GM19452 (cell line): ENCODE results near the gene HJURP.

Source experiments
- ATAC-seq: cut with Tn5 transposase; IDR thresholded peaks from one replicate; pipeline ENCODE4 v1.9.1; 2021; ENCODE audit not compliant: unreplicated experiment

Gene HJURP

DNA sequence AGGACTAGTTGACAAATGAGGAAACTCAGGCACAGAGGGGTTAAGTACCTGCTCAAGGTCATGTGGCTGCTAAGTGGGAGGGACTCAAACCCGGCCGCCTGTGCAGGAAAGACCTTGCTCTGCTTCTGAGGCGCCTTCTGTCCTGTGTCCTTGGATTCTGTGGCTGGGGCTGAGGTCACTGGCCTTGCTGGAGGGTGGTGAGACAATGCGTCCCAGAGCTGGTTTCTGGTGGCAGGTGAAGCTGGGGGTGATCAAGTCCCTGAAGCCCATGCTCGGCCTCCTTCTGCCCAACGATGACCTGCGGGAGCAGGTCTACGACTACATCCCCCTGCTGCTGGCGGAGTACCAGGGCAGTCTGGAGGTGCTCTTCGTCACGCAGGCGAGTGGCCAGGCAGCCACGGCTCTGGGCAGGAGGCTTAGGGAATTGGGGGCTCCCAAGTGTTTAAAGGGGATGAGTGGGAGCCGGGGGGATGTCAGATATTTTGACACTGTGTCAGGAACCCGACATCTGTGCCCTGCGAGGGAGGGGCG is 60.1 kb downstream of the HJURP start:
- no peak for ATAC-seq

DNA sequence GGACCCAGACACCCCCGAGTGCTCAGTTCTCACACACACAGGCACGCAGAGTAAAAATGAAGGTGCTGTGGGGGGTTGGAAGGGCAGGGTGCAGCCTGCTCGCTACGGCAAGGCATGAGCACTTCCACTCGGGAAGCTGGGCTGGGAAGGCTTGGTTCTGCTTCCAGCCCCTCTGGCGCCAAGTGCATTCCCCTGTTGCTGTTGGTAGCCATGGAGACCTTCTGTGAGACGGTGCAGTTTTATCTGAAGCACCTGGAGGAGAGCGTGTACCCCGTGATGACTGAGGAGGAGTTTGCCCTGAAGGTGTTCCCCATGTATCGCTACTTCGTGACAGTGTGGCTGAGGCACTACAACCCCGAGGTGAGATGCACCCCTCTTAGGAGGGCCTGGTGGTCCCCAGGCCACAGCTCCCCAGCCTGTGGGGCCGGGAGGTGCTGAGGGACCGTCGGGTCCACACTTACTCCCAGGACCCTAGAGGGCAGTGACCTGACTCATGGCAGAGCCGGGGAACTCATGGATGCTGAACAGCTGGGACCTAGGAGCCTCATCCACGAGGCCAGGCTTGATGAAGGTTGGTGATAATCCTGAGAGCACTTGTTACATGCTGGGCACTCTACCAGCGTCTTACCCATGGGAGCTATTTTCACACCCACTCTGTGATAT is 60.7 kb downstream of the HJURP start:
- no peak for ATAC-seq

DNA sequence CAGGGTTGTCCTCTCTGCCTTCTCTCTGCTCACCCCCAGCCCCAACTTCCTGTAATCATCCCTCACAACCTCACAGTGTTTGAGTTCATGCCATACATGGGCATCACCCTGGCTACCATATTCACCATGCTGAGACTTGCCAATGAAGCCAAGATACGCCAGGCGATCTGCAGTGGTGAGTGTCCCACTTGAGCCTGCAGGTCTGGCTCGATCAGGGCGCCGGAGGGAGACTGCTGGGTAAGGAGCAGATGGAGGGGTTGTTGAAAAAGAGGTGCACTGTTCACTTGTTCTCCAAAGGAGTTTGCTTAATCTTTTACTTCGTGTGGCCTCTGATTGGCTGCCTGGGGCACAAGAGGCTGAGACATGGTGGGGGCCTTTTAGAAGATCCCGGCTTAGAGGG is 61.6 kb downstream of the HJURP start:
- ATAC-seq, result no peak

DNA sequence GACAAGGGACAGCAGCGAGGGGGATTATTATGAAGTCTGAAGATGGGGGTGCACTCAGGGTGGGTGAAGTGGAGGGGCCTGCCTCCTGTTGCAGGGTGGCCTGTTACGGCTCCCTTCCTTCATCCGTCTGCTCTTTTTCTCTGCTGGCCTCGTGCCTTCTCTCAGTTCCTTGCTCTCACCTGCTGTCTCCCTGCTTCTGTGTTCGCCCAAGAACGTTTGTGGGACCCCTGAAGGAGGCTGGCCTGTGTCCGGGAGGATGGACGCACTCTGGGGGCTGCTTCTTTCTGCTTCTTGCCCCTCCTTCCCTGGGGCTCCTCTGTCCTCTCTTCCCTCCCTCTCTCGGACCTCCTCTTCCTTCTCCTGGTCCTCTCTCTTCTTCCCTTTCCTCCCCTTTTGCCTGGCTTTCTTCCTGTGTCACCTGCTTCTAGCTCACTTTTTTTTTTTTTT is 62.4 kb downstream of the HJURP start:
- ATAC-seq, result no peak

DNA sequence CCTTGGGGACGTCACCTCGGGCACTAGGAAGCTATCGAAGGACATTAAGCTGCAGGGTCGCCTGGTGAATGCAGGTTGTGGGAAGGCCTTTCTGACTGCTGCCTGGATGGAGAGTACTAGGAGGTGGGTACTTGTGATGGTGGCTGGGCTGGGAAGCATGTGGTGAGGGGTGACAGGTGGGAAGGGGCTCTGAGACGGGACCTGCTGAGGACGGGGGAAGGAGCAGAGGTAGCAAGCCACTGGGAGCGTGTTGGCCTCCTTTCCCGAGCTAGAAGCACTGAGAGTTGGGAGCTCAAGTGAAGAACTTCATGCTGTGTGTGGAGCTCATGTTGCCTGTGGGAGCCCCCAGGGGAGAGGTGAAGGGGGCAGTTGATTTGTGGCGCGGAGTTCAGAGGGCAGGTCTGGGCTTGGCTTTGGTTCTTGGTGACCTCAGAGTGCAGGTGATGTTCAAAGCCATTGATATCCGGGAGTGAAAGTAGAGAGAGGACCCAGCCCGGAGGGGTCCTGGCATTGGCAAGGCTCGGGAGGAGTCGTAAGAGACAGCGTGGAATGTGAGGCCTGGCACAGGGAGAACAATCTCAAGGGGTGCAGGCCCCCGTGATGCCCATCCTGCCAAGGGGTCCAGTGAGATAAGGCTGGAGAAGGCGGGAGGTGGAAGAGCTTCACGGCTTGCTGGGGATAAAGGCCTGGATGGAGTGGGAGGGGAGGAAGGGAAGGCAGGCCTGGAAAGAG is 63.0 kb downstream of the HJURP start:
- no peak for ATAC-seq

DNA sequence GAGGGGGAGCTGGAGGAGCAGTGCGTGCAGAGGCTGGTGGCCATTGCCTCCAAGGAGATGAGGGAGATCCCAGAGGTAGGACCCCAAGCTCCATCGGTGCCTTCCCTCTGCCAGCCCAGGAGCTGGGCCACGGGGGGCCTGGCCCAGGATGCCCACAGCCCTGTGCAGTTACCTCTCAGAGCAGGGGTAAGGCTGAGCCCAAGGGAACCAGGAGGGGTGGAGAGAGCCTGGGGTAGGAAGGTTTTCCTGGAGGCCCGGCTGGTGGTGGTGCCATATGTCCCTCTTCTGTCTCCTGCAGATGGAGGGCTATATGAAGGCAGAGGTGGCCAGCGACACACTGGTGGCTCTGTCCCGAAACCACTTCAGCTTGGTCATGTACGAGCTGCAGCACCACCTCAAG is 64.8 kb downstream of the HJURP start:
- no peak for ATAC-seq
